DMS 273 (cell line): ENCODE measurements around the gene ARMC9.
"Not testable (repeated sequence)": the region's sequence is repeated elsewhere in the genome, so short reads cannot be mapped to it uniquely, and the experiment has no call there.

Experiments used
- DNase-seq: peaks from one replicate; lab custom pipeline; 2025; ENCODE audit not compliant: unreplicated experiment; lab: John Stamatoyannopoulos, UW

Gene ARMC9

GRCh38 chr2:231181860-231182512, 16.4 kb upstream of the ARMC9 start:
- DNase-seq: peak; percentile 19

- DNase-seq: peak; percentile 20
These were observed 15.9 kb upstream of the ARMC9 start for GRCh38 chr2:231182513-231182899.

- DNase-seq: no peak
These were observed 14.6 kb upstream of the ARMC9 start for GRCh38 chr2:231183851-231184250.

- no peak for DNase-seq
These were observed 14.1 kb upstream of the ARMC9 start for GRCh38 chr2:231184319-231184718.

GRCh38 chr2:231185050-231185725, 13.2 kb upstream of the ARMC9 start:
- no peak for DNase-seq

- DNase-seq: no peak
These were observed 12.5 kb upstream of the ARMC9 start for GRCh38 chr2:231185886-231186285.

GRCh38 chr2:231186325-231186724, 12.1 kb upstream of the ARMC9 start:
- no peak for DNase-seq

- no peak for DNase-seq
These were observed 10.5 kb upstream of the ARMC9 start for GRCh38 chr2:231187736-231188505.

- no peak for DNase-seq
These were observed 9.8 kb upstream of the ARMC9 start for GRCh38 chr2:231188506-231189170.

GRCh38 chr2:231189171-231189530, 9.3 kb upstream of the ARMC9 start:
- no peak for DNase-seq

- no peak for DNase-seq
These were observed 8.6 kb upstream of the ARMC9 start for GRCh38 chr2:231189571-231190495.

GRCh38 chr2:231190531-231191197, 7.8 kb upstream of the ARMC9 start:
- DNase-seq: peak; percentile 11

GRCh38 chr2:231191896-231192872, 6.2 kb upstream of the ARMC9 start:
- DNase-seq: peak; percentile 55

GRCh38 chr2:231193216-231193615, 5.2 kb upstream of the ARMC9 start:
- no peak for DNase-seq

GRCh38 chr2:231196592-231196991, 1.8 kb upstream of the ARMC9 start:
- no peak for DNase-seq

- DNase-seq: not testable (repeated sequence)
These were observed 1.2 kb upstream of the ARMC9 start for GRCh38 chr2:231197196-231197595.

- DNase-seq: peak; percentile 46
These were observed 633 bp upstream of the ARMC9 start for GRCh38 chr2:231197706-231198290.

GRCh38 chr2:231199219-231199618, 788 bp downstream of the ARMC9 start:
- peak; percentile 52 for DNase-seq
